Raji (cell line): ENCODE measurements around the gene LRRC8A.

Experiments
- POLR2A ChIP-seq: IDR thresholded peaks from 2 replicates; pipeline ENCODE4 v1.6.1; 2011; ENCODE audit warnings: low read depth, low read length, control low read depth; ENCODE audit not compliant: insufficient read depth

The LRRC8A gene

DNA sequence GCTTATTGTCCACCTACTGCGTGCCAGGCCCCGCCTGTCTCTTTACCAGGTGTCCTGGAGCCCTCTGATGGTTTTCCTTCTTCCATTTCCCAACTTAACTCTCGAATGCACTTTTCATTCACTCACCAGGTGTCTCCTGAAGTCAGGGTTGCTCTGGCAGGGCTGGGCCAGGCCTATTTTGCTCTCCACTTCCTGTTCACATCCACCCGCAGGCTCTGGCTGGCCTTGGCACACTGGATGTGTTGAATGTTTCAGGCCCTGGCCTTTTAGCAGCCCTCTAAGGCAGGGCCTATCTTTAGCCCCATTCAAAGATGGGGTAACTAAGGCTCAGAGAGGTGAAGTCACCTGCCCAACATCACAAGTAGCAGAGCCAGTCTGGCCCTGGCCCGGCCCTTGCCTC, 16.4 kb downstream of the LRRC8A start:
- no peak for TF ChIP-seq POLR2A

DNA sequence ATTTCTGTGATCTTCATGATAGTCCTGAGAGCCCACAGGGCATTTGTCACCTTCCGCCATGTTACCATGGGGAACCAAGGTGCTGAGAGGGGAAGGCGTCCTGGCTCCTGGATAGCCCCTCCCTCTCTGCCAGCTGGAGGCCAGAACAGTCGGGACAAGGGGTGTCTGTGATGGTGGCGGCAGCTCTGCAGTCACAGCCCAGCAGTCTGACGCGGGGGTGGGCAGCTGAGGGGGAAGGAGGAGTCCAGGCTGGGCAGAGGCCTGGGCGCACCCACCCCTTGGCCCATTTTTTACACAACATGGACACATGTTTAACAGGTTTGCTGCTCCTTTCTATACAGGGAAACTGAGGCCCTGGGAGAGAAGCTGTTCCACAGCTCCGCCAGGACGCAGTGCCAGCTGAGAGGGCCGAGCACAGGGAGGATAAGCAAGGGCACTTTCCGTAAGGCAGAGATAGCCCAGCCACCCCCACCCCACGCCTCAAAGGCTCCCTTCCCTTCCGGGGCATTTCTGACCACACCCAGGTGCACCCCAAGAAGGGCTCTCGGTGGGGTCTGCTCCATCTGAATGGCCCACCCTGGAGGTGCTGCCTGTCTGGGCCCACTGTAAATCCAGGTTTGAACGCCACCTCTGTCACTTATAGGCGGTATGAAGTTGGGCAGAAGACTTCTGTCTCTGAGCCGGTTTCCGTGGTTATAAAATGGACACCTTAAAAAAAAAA, 17.1 kb downstream of the LRRC8A start:
- no peak for TF ChIP-seq POLR2A

DNA sequence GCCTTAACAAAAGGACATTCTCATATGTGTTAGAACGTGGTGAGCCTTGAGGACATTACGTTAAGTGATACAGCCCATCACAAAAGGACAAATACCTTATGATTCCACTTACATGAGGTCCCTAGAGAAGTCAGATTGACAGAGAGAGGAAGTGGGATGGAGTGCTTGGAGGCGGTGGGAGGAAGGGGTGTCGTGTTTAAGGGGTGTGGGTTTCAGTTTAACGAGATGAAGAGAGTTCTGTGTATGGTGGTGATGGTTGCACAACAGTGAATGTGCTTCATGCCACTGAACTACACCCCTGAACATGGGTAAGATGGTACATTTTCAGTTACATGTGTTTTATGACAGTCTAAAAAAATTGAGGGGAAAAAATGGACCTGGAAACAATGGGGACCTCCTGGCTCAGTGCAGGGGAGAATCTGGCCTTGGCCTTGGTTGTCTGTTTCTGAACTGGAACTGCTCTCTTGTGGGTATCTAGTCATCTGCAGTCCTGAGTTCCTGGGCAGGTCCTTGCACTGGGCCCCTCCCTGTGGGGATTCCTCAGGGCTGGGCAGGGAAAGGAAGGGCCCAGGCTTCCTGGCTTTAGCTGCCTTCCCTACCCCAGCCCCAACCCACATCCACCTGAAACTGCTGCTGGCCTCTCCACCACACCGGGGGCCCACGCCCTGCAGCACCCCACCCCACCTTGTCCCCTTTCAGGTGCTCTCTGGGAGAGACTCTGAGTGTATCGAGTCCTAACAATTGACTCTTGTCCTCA, 17.8 kb downstream of the LRRC8A start:
- TF ChIP-seq POLR2A: no peak

DNA sequence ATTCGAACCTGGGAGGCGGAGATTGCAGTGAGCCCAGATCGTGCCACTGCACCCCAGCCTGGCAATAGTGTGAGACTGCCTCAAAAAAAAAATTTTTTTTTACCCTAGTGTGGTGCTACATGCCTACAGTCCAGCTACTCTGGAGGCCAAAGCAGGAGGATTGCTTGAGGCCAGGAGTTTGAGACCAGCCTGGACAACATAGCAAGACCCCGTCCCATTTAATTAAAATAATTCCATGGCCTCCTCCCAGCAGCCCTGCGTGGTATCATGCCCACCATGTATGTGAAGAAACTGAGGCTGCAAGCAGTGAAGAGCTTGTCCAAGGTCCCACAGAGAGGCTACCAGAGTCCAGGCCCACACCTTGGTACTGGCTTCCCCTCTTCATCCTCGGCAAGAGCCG, 19.4 kb downstream of the LRRC8A start:
- TF ChIP-seq POLR2A: no peak

DNA sequence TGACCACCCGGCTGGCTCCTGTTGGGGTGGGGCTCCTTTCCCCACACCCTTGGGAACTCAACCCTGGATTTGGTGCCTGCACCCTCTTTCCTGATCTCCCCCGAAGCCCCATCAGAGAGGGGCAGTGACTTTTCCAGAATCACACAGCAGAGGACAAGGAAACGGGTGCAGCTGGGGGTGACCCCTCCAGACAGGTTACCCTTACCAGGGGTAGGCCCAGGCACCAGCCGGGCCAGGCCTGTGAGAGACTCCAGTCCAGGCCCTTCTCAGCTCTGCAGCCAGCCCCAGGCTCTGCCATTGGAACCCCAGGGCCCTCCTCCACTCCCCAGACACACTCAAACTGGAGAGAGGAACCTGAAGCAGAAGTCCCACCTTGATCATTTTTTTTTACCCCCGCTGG, 19.9 kb downstream of the LRRC8A start:
- TF ChIP-seq POLR2A: no peak

DNA sequence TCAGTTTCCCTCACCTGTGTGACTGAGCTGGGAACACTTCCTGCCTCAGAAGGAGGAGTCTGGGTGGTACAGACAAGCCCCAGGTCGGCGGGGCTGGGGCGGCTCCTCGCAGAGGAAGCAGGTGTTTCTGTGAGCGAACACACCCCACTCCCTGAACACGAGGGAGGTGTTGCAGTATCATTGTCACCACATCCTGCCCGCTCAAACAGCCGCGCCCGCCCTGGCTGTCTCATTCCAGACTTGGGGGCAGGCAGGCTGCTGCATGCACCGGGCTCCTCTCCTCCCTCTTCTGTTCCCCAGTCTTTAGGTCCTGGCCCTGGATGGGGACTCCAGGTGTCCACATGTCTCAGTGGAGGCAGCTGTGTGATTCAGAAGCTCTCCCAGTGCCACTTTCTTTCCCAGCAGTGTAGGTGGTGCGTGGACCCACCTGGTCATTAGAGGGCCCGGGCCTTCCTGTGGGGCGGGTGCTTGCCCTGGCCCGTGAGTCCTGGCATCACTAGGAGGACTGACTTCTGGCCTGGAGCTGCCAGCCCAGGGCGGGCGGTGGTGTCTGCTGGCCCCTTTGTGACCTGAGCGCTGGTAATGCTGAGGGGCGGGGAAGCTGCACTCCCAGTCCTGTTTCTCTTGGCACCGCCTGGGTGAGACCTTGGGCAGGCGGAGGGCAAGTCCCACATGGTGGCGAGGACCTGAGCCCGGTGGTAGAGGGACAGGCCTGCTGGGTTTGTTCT, 20.6 kb downstream of the LRRC8A start:
- TF ChIP-seq POLR2A: no peak

DNA sequence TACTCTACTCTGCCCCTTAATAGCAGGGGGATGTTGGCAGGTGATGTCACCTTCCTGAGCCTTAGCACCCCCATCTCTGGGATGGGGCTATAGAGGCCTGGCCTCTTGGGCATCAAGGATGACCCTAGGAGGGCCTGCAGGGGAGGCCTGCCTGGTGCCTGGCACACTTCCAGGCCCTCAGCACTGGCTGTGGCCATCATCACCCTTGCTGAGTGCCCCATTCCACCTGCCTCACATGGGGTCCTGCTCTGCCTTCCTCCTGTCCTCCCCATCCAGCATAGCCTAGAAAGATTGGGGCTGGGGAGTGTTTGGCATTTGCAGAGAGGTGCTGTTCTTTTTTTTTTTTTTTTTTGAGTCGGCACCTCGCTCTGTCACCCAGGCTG, 21.1 kb downstream of the LRRC8A start:
- no peak for TF ChIP-seq POLR2A

DNA sequence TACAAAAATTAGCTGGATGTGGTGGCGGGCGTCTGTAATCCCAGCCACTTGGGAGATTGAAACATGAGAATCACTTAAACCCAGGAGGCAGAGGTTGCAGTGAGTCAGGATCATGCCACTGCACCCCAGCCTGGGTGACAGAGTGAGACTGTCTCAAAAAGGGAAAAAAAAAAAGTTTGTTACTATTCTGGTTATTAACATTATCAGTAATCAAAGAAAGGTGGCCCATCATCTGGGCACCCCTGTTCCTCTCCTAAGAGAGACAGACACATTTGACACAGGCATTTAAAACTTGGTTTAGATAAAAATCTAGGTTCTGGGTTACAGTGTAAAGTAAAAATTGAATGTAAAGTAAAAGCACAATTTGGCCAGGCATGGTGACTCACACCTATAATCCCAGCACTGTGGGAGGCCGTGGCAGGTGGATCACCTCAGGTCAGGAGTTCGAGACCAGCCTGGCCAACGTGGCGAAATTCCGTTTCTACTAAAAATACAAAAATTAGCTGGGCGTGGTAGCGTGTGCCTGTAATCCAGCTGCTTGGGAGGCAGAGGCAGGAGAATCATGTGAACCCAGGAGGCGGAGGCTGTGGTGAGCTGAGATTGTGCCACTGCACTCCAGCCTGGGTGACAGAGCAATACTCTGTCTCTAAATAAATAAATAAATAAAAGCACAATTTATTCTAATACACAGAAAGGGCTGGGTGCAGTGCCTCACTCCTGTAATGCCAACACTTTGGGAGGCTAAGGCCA, 22.1 kb downstream of the LRRC8A start:
- TF ChIP-seq POLR2A: no peak

DNA sequence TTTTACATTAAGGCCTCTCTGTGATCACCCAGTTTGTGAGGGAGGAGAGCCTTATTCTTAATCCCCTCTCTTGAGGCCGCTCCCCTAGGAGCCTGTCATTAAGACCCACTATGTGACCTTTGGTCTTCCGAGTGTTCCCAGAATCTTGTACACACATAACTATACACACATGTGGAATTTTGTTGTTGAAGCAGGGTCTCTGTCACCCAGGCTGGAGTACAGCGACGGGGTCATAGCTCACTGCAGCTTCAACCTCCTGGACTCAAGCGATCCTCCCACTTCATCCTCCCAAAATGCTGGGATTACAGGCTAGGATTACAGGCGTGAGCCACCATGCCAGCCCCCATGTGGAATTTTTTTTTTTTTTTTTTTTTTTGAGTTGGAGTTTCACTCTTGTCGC, 24.0 kb downstream of the LRRC8A start:
- no peak for TF ChIP-seq POLR2A

DNA sequence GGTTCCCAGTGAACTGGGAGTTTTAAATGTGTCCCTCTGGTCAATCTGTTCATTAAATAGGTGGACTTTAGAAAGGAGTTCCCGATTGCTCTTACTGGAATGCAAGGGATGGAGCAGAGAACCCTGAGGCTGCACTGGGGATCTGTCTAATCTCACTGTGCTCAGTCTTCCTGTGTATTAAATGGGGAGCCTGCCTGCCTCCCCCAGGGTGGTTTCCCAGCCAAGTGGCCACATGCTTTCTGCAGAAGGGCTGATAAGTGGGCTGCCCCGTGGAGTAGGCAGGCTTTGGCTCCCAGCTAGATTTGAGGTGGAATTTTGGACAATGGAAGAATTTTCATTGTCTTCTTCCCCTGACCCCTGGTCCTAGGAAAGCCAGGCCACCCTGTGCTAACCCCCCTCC, 24.8 kb downstream of the LRRC8A start:
- no peak for TF ChIP-seq POLR2A

DNA sequence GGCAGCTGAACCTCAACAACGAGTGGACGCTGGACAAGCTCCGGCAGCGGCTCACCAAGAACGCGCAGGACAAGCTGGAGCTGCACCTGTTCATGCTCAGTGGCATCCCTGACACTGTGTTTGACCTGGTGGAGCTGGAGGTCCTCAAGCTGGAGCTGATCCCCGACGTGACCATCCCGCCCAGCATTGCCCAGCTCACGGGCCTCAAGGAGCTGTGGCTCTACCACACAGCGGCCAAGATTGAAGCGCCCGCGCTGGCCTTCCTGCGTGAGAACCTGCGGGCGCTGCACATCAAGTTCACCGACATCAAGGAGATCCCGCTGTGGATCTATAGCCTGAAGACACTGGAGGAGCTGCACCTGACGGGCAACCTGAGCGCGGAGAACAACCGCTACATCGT, 26.4 kb downstream of the LRRC8A start:
- no peak for TF ChIP-seq POLR2A

DNA sequence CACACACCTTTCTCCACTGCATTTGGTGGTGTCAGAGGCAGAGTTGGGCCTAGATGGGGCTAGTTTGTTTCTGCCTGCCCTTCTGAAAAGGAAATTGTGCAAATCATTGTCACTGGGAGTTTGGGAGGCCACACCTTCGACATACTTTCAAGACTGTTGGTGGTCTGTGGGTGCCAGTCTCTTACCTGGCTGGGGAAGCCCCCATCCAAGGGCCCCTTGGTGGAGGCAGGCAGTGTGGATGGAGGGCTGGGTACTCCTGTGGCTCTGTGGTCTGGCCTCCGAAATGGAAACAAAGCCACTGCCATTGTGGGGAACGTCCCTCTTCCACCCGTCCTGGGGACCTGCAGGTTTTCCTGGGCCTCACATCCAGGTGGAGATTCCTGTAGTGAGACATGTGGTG, 27.9 kb downstream of the LRRC8A start:
- TF ChIP-seq POLR2A: no peak

DNA sequence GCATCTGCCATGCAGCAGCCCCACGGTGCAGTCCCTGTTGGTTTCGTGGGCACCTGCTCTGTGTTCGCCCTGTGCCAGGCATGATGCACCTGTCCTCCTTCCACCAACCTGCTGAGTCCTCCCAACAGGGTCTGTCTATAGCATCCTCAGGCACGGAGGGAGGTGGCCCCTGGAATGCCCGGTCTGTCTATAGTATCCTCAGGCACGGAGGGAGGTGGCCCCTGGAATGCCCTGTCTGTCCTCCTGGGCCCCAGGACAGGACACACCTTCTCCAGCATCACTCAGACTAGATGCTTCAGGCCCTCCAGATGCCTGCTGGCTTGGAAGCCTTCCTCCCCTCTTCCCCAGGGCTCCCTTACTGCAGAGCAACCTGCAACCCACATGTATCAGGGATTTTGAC, 29.0 kb downstream of the LRRC8A start:
- TF ChIP-seq POLR2A: no peak

DNA sequence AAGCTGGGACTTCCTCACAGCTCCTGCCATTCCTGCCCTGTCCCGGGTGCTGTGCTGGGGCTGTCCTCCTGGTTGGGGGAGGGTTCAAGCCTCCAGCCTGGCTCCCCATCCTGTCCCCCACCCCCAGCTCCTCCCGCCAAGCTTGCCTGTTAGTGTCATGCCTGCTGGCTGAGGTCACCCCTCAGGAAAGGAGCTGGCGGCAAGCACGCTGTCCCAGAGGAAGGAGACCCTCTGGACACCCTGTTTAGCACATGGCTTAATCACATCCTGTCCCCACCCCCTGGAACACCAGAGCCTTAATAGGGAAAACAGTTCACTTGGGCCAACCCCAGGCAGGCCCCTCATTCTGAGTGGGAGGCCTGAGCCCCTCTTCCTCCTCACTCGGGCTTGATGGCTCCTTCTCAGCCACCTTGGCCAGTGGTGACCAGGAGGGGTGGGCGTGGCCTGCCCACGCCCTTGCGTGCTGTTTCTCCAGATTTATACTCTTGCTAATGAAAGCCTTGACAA, 29.6 kb downstream of the LRRC8A start:
- TF ChIP-seq POLR2A: no peak

DNA sequence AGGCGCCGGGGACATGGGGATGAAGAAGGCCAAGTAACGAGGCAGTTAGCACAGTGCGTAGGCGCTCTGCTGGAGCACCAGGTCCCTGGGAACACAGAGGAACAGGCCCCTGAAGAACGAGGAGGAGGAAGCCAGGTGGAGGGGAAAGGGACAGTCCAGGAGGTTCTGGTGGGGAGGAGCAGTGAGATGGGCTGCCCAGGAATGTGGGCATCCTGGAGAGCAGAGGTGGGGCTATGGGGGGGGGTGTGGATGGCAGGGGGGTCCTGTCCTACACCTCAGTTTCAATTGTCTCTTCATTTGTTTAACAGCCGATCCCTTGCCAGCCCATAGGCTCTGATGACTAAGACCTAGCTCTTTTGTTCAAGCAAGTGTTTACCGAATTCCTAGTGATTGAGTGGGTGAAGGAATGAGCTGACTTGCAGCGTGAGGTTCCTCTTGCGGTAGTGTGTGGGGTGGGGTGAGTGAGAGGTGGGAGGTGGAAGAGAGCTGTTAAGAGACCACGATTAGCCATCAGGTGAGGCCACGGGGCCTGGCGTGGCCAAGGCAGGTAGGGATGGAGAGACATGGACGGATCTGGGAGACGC, 30.4 kb downstream of the LRRC8A start:
- TF ChIP-seq POLR2A: no peak
